Right lobe of liver (tissue), 4 donors: ENCODE results near the gene FBXL13.
"Not testable (repeated sequence)": the region's sequence is repeated elsewhere in the genome, so short reads cannot be mapped to it uniquely, and the experiment has no call there.

Source experiments
- POLR2A ChIP-seq: fragments of 450-650 bp; IDR thresholded peaks from one replicate; pipeline ENCODE4 v1.6.1; 2017; ENCODE audit warnings: antibody characterized with exemption, mild to moderate bottlenecking
- TF ChIP-seq, protein P1 (sequence below), 4 donors: fragments of 200-600 bp in 3 of 4; fragments of 450-650 bp in 1 of 4; IDR thresholded peaks; one replicate each; pipeline versions ENCODE4 v1.5.1 to v1.8.0; 2016 to 2022; ENCODE audit warnings: antibody characterized with exemption in 4 of 4, mild to moderate bottlenecking in 2 of 4
- donor health status: DM: no; HTN: no; CAD: no.
- donor health status: DM: no; HTN: no; CAD: no.
- donor health status: DM: no; HTN: yes; CAD: no.

- TF ChIP-seq, protein P1, sequence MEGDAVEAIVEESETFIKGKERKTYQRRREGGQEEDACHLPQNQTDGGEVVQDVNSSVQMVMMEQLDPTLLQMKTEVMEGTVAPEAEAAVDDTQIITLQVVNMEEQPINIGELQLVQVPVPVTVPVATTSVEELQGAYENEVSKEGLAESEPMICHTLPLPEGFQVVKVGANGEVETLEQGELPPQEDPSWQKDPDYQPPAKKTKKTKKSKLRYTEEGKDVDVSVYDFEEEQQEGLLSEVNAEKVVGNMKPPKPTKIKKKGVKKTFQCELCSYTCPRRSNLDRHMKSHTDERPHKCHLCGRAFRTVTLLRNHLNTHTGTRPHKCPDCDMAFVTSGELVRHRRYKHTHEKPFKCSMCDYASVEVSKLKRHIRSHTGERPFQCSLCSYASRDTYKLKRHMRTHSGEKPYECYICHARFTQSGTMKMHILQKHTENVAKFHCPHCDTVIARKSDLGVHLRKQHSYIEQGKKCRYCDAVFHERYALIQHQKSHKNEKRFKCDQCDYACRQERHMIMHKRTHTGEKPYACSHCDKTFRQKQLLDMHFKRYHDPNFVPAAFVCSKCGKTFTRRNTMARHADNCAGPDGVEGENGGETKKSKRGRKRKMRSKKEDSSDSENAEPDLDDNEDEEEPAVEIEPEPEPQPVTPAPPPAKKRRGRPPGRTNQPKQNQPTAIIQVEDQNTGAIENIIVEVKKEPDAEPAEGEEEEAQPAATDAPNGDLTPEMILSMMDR (IDR thresholded peaks at IDR 0.05), result not testable (repeated sequence)
- TF ChIP-seq POLR2A, result not testable (repeated sequence)
Measured at GRCh38 chr7:103021490-103021889, 53.1 kb downstream of the FBXL13 start.
